SK-N-MC (cell line): ENCODE results near the gene CTNNA3.

Experiments
- EZH2 ChIP-seq: fragments of 200-600 bp; sonication (generic); IDR thresholded peaks from one replicate; pipeline ENCODE4 v1.6.1; 2017; ENCODE audit warnings: antibody characterized with exemption
- POLR2AphosphoS5 ChIP-seq: IDR thresholded peaks from 2 replicates; pipeline ENCODE4 v1.6.1; 2012; ENCODE audit warnings: mild to moderate bottlenecking, low read depth, low read length, borderline replicate concordance

GRCh38 chr10:67618116-67618515 is 77.9 kb downstream of the CTNNA3 start:
- TF ChIP-seq EZH2: no peak
- TF ChIP-seq POLR2AphosphoS5: no peak
